A673 (cell line): ENCODE measurements around the gene ATRNL1. TPM values are rescaled to one million over a fixed set of nuclear protein-coding genes. Genes with fewer than 3 reads are reported as not detected.

ENCODE experiments used
- BruUV-seq: library from RNA; stranded (reverse); fragments of 400-500 nt; replicated peaks from 2 replicates; lab custom pipeline; 2021; lab: Mats Ljungman, UMichigan
- CTCF ChIA-PET: fragments of 300-600 bp; sonication (Branson Sonifier 250); formaldehyde crosslinking; loops from one replicate; lab custom pipeline; 2022; ENCODE audit warnings: antibody characterized with exemption; lab: Charles Lee
- POLR2A ChIA-PET: fragments of 300-600 bp; sonication (Branson Sonifier 250); formaldehyde crosslinking; loops from one replicate; lab custom pipeline; 2022; ENCODE audit warnings: antibody characterized with exemption; ENCODE audit not compliant: low non-redundant PET; lab: Charles Lee
- DNase-seq: peaks from one replicate; pipeline ENCODE4 v3.0.0-alpha.2; 2015; ENCODE audit warnings: low spot score
- H3K27ac ChIP-seq: fragments of 200-600 bp; sonication (generic); 2 replicates; pipeline ENCODE4 v1.5.1; 2016; ENCODE audit warnings: mixed run types, low read depth, mild to moderate bottlenecking, mixed read lengths, antibody characterized with exemption, low read length; ENCODE audit not compliant: poor library complexity, severe bottlenecking
- H3K27me3 ChIP-seq: fragments of 200-600 bp; sonication (generic); replicated peaks from 2 replicates; pipeline ENCODE4 v1.6.1; 2017; ENCODE audit warnings: mixed run types, low read depth, mild to moderate bottlenecking, mixed read lengths, antibody characterized with exemption, low read length; ENCODE audit not compliant: insufficient read depth, poor library complexity
- H3K36me3 ChIP-seq: fragments of 200-600 bp; sonication (generic); 2 replicates; pipeline ENCODE4 v1.6.1; 2016; ENCODE audit warnings: mixed run types, mild to moderate bottlenecking, mixed read lengths, antibody characterized with exemption, low read length; ENCODE audit not compliant: insufficient read depth, poor library complexity, severe bottlenecking
- H3K4me1 ChIP-seq: fragments of 200-600 bp; sonication (generic); 2 replicates; pipeline ENCODE4 v1.6.1; 2017; ENCODE audit warnings: mixed run types, mild to moderate bottlenecking, mixed read lengths, antibody characterized with exemption, low read length; ENCODE audit not compliant: insufficient read depth, poor library complexity, severe bottlenecking
- H3K4me3 ChIP-seq: fragments of 200-600 bp; sonication (generic); 2 replicates; pipeline ENCODE4 v1.5.1; 2016; ENCODE audit warnings: low read depth, mixed run types, mild to moderate bottlenecking, mixed read lengths, low read length; ENCODE audit not compliant: poor library complexity, severe bottlenecking
- H3K9me3 ChIP-seq: fragments of 200-600 bp; sonication (generic); 2 replicates; pipeline ENCODE4 v1.6.1; 2016; ENCODE audit warnings: mixed run types, low read depth, mild to moderate bottlenecking, mixed read lengths, antibody characterized with exemption, low read length; ENCODE audit not compliant: poor library complexity, severe bottlenecking
- EZH2 ChIP-seq: fragments of 200-600 bp; sonication (generic); IDR thresholded peaks from 2 replicates; pipeline ENCODE4 v1.6.1; 2017; ENCODE audit warnings: borderline replicate concordance, low read depth, mild to moderate bottlenecking, mixed read lengths, antibody characterized with exemption, low read length; ENCODE audit not compliant: poor library complexity, severe bottlenecking
- intact Hi-C: fragments of 100-400 bp; cut with micrococcal nuclease; formaldehyde crosslinking; loops from one replicate; pipeline ENCODE4 v1.10.0; 2022; ENCODE audit not compliant: unreplicated experiment
- total RNA-seq: library from RNA; stranded (reverse); gene quantifications from 2 replicates; pipeline ENCODE4 v1.2.3, GENCODE V29; 2021
- TF ChIP-seq, protein P1 (sequence below): fragments of 300-800, 200-600 bp; sonication (generic); conservative IDR thresholded peaks from 2 replicates; pipeline ENCODE4 v1.5.1; 2017; ENCODE audit warnings: low read depth, mild to moderate bottlenecking, antibody characterized with exemption, low read length, moderate library complexity, mixed read lengths

The ATRNL1 gene
- total RNA-seq, 1 experiment from 2014 or later, result 3.0 TPM

DNA sequence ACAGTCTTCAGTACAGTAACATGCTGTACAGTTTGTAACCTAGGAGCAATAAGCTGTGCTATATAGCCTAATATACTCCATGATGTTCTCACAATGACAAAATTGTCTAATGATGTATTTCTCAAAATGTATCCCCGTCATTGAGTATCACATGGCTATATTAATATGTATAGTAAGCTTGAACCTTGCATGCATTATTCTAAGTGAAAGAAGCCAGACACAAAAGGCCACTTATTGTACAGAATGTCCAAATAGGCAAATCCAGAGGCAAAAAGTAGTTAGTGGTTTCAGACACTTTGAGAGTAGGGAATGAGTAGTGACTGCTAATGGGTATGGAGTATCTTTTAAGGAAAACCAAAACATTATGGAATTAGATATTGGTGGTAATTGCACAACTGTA is 545.1 kb downstream of the ATRNL1 start:
- Histone ChIP-seq H3K4me1 (no peaks in the 10 kb centered on the region), H3K36me3 (no peaks in the 10 kb centered on the region), H3K27ac (no peak overlapping the region), H3K4me3 (no peak overlapping the region), H3K9me3 (no peaks in the 10 kb centered on the region), H3K27me3 (peaks cover 12% of the 10 kb centered on the region)
- DNase-seq, result no peak
- POLR2A ChIA-PET, result no interaction called here
- CTCF ChIA-PET, result no interaction called here
- intact Hi-C loops, result no loop called here
- BruUV-seq, result no TSS peak
- TF ChIP-seq EZH2, result no peak
- TF ChIP-seq, protein P1, sequence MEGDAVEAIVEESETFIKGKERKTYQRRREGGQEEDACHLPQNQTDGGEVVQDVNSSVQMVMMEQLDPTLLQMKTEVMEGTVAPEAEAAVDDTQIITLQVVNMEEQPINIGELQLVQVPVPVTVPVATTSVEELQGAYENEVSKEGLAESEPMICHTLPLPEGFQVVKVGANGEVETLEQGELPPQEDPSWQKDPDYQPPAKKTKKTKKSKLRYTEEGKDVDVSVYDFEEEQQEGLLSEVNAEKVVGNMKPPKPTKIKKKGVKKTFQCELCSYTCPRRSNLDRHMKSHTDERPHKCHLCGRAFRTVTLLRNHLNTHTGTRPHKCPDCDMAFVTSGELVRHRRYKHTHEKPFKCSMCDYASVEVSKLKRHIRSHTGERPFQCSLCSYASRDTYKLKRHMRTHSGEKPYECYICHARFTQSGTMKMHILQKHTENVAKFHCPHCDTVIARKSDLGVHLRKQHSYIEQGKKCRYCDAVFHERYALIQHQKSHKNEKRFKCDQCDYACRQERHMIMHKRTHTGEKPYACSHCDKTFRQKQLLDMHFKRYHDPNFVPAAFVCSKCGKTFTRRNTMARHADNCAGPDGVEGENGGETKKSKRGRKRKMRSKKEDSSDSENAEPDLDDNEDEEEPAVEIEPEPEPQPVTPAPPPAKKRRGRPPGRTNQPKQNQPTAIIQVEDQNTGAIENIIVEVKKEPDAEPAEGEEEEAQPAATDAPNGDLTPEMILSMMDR, result no peak

DNA sequence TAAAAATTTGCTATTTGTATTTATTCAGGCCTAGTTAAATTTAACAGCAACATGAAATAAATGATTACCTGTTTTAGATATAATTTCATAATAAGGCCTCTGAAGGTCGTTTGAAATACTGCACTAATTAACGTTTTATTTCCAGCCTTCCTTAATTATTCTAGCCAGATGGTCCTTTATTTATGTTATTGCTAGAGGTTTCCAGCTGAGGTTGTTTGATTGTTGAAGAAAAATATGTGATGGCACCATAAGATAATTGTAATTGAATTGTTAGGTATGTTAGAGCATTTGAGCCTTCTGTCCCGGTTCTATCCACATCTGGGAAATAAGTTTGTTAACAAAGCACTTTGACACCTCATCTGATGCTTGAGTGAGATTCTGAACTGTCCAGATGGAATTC is 556.1 kb downstream of the ATRNL1 start:
- Histone ChIP-seq H3K27ac (no peak overlapping the region), H3K36me3 (no peaks in the 10 kb centered on the region), H3K4me3 (no peak overlapping the region), H3K27me3 (peaks cover 4% of the 10 kb centered on the region), H3K9me3 (no peaks in the 10 kb centered on the region), H3K4me1 (no peaks in the 10 kb centered on the region)
- DNase-seq, result no peak
- no peak for TF ChIP-seq EZH2
- TF ChIP-seq, protein P1, result no peak
- intact Hi-C loops, result no loop called here
- CTCF ChIA-PET, result no interaction called here
- POLR2A ChIA-PET, result no interaction called here
- no TSS peak for BruUV-seq

DNA sequence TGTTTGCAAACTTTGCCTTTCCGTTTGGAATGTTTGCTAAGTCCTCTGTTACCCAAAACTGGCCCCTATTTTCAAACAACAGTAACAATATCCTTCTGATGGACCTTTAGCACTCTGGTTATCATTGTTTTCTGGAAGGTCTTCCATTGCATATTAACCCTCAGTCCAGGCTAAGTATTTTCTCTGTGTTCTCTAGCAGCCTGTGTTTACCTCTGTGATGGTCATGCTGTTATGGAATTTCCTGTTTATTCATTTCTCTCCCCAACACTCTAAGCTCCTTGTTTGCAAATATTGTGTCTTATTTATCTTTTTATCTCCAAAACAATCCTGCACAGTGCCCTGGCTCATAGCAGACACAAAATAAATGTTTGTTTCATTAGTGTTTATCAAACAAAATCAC is 560.3 kb downstream of the ATRNL1 start:
- no peak for DNase-seq
- H3K4me3 ChIP-seq, result no peak overlapping the region
- TF ChIP-seq, protein P1, result no peak
- no peak for TF ChIP-seq EZH2
- H3K36me3 ChIP-seq, result no peaks in the 10 kb centered on the region
- H3K27ac ChIP-seq, result no peak overlapping the region
- ChIA-PET CTCF (no interaction called here), POLR2A (no interaction called here)
- no peaks in the 10 kb centered on the region for H3K9me3 ChIP-seq
- H3K27me3 ChIP-seq, result peaks cover 17% of the 10 kb centered on the region
- no peaks in the 10 kb centered on the region for H3K4me1 ChIP-seq
- no TSS peak for BruUV-seq
- intact Hi-C loops, result no loop called here
